NCI-H446 treated with DMSO at 0.1 percent for 48 hours (cell line): ENCODE measurements around the gene TJP3.

ENCODE experiments used
- DNase-seq: peaks from one replicate; lab custom pipeline; 2025; lab: John Stamatoyannopoulos, UW

The TJP3 gene

DNA sequence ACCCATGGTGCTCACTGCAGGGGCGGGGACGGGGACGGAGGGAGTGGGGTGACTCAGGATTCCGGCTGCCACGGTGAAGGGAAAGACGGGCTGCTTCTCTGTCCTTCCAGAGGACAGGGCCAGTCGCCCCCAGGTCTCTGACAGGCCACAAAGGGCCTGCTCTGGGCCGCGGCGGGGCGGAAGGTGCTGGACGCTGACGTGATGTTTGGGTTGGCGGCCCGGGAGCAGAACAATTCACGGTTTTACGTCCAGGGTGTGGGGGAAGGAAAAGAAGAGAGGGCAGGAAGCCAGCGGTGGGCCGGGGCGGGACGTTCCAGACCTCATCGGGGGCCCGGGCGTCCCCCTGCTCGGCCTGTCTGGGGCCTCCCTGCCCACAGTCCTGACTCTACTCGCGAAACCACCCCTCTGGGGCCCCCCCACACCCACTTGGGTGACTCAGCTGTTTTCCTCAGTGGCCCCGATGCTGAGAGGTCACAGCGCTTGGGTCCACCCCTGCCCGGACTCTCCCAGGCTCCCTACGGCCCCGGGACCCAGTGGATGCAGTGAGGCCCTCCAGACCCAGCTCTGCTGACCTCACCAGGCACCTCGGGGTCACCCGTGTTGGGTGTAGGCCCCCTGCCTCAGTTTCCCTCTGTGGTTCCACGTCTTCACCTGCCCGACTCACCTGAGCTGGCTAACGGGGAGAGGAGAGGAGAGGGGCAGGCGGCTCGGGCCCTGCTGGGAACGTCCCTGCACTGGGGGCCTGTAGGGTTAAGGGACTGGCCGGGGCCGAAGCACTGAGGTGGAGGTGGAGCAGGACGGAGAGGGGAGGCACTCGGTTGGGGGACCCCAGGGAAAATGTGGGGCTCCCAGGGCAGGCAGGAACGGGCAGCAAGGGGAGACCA is 37.1 kb upstream of the TJP3 start:
- no peak for DNase-seq

GRCh38 chr19:3671680-3672574 is 36.3 kb upstream of the TJP3 start:
- DNase-seq, result no peak

GRCh38 chr19:3672575-3672948 is 35.6 kb upstream of the TJP3 start:
- DNase-seq, result no peak

- no peak for DNase-seq
Measured at GRCh38 chr19:3672993-3673392, 35.2 kb upstream of the TJP3 start.

DNA sequence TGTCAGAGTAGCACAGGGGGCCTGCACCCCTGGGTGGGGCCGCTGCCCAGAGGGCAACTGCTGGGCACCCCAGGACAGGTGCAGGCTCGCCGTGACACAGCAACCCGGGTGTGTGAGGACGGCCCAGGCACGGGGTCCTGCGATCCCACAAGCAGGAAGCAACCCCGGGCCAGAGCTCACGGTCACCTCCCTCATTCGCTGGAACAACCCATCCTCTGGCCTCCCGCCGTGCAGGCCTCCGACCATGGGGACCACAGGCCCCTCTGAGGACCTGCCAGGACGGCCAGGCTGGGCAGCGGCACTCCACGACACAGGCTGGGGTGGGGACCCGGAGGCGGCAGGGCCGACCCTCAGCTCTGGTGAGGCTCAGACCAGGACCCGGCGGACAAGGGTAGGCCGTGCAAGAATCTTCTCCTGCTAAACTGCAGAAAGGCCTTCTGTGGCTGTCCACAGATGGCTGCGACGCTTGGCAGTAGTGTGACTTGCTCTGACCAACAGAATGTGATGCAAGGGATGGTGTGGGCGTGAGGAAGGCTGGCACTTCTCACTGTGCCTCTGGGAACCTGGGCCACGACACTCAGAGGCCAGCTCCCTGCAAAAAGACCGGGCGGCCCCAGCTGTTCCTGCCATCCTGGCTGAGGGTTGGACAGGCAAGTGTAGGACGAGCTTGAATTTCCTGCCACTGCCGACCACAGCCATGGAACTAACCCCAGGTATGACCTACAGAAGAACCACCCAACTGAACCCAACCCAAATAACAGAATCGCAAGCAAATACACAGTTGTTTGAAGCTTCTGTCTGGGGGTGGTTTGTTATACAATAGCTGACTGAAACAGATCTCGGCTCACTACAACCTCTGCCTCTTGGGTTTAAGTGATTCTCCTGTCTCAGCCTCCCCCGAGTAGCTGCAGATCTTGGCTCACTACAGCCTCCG is 34.4 kb upstream of the TJP3 start:
- DNase-seq, result no peak

DNA sequence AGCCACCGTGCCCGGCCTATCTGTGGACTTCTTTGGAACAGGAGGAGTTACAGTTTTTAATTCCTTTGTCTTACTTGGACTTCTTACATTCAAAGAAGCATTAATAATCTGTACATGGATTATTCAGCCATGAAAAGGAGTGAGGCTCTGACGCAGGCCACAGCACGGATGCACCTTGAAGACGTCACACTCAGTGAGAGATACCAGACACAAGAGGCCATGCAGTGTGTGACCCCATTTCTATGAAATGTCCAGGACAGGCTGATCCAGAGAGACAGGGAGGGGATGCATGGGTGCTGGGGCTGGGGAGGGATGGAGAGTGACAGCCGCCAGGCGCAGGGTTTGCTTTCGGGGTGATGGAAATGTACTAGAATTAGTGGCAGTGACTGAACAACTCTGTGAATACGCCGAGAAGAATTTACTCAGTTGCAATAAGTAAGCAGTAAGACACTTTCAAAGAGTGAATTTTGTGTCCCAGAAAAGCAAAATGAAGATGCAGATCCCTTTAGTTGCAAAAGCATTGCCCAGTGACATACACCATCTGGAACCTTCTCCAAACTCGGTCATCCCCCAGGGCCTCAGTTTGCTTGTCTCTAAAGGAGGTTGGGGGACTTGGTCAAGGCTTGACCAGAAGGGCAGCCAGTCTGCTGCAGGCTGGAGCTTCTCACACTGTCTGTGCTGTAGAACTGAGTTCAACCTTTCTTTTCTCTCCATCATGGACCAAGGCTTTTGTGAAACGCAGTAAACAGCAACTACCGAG is 33.2 kb upstream of the TJP3 start:
- DNase-seq, result no peak

DNA sequence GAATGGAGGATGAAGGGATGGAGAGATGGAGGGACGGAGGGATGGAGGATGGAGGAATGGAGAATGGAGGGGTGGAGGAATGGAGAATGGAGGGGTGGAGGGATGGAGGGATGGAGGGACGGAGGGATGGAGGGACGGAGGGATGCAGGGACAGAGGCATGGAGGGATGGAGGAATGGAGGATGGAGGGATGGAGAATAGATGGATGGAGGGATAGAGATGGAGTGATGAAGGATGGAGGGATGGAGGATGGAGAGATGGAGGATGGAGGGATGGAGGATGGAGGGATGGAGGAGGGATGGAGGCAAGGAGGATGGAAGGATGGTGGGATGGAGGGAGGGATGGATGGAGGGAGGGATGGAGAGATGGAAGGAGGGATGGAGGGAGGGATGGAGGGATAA is 30.0 kb upstream of the TJP3 start:
- DNase-seq, result no peak

DNA sequence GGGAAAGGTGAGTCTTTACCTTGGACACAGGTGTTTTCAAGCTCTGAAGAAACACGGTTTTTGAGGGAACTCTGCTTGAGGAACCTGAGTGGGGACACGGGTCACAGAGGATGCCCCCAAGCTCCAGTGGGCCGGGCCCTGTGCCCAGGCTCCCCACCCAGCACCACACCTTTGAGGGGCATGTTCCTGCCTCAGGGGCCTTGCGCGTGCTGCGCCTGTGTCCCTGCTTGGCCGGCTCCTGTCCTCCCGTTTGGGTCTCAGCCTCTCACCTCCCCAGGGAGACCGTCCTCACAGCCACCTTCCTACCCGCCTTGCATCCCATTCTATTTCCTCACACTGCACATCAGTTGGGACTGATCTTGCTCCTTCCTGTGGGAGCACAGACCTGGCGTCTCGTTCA is 29.0 kb upstream of the TJP3 start:
- DNase-seq, result no peak

GRCh38 chr19:3679581-3679980 is 28.6 kb upstream of the TJP3 start:
- DNase-seq, result no peak

- no peak for DNase-seq
Measured at GRCh38 chr19:3680939-3681338, 27.2 kb upstream of the TJP3 start.

DNA sequence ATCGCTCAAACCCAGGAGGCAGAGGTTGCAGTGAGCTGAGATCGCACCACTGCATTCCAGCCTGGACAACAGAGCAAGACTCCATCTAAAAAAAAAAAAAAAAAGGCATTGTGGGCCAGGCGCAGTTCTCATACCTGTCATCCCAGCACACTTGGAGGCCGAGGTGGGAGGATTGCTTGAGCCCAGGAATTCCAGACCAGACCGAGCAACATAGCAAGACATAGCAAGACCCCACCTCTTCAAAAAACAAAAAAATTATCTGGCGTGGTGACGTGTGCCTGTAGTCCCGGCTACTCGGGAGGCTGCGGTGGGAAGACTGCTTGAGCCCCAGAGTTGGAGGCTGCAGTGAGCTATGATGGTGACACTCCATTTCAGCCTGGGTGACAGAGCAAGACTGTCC is 25.9 kb upstream of the TJP3 start:
- DNase-seq, result no peak

- no peak for DNase-seq
Measured at GRCh38 chr19:3682741-3683404, 25.3 kb upstream of the TJP3 start.

- DNase-seq, result no peak
Measured at GRCh38 chr19:3683405-3684053, 24.7 kb upstream of the TJP3 start.

DNA sequence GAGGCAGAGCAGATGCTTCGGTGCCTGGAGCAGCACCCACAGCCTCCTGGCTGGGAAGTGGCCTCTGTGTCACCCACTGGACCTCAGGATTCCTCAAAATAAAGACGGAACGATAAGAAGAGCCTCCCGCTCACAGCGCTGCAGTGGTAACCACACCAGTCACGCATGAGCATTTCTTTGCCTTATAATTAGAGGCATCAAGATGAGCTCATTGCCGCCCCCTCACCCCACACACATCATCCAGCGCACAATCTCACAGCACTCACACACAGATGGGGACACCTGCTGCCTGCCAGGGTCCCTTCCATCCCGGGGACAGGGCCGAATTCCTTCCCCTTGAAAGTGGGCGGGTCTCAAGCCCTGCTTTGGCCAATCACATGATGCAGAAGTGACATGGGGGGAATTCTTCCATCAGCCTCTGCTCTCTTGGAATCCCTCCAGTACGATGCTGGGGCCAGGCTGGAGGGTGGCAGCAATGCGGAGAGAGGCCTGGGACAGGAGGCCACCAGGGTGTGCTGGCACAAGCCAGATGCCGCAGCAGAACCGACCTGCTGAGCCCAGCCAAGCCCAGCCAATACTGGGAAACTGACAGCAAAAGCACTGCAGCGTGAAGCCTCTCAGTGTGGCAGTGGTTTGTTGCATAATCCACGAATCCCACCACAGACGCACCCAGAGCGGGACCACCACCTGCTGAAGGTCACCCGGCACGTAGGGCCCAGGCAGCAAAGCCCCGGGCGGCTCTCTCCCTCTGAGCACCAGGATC is 23.9 kb upstream of the TJP3 start:
- DNase-seq, result no peak

DNA sequence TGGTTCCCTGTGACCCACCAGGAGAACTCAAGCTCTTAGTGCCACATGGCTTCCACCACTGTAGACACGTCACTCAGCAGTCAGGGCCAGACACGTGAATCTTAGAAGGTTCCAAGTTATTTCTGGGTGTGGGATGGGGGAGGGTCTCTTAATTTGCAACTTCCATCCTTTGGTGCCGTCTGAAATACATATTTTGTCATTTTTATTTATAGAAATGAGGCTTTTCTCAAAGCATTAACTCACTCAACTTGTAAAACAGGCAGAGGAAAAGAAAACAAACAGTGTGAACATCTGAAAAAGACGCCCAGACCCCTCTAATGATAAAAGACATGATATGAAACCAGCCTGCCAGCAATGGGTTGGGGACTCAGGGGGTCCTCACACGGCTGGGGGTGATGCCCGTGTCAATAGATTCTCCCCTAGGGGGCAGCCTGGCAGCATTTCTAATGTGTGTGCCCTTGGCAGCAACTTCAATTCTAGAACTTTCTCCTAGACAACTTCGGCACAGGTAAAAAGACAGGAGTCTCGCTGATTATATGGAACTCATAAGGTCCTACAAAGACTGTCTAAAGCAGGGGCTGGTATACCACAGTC is 23.3 kb upstream of the TJP3 start:
- DNase-seq, result no peak

DNA sequence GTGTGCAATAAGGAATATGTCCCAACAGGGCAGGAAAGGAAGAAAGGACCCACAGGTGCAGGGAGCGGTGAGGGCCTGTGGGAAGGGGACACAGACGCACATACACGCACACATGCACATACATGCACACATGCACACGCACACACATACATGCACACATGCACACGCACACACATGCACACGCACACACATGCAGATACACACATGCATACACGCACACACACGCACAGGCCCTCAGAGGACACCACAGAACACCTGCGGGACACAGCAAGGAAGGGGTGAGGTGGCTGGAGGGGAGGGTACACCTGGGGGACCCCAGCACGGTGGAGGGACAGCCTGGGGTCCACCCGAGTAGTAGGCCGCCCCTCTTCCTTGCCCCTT is 20.8 kb upstream of the TJP3 start:
- no peak for DNase-seq

GRCh38 chr19:3687774-3688706 is 20.1 kb upstream of the TJP3 start:
- DNase-seq, result no peak
